ENCODE results near the gene R3HDM2. TPM values are rescaled to one million over a fixed set of nuclear protein-coding genes. Genes with fewer than 3 reads are reported as not detected.
"Not testable (repeated sequence)": the region's sequence is repeated elsewhere in the genome, so short reads cannot be mapped to it uniquely, and the experiment has no call there.

Gene R3HDM2
- polyA plus RNA-seq, 1 experiment, result 20.0 TPM

DNA sequence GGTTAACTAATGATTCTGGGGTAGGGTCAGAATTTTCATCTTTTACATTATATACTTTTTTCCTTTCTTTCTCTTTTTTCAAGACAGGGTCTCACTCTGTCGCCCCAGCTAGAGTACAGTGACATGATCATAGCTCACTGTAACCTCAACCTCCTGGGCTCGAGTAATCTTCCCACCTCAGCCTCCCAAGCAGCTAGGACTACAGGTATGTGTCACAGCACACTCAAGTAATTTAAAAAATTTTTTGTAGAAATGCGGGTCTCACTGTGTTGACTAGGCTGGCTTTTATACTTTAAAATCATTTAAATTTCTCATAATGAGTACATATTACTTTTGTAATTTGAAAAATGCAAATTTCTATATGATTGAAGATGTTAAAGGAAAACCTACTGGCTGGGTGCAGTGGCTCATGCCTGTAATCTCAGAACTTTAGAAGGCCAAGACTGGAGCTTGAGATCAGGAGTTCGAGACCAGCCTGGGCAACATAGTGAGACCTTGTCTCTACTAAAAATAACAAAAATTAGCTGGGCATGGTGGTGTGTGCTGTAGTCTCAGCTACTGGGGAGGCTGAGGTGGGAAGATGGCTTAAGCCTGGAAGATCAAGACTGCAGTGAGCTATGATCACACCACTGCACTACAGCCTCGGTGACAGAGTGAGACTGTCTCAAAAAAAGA is 25.7 kb downstream of the R3HDM2 start:
- POLR2A ChIA-PET, result no interaction called here
- TF ChIP-seq CTCF (IDR thresholded peaks at IDR 0.05; ENCODE audit: low read depth, low read length), result no peak
- Histone ChIP-seq H3K4me3 (ENCODE audit: low read depth, low read length) (no peak overlapping the region), H3K27me3 (ENCODE audit: control insufficient read depth, insufficient read depth, low read length) (no peaks in the 10 kb centered on the region), H3K9me3 (ENCODE audit: control insufficient read depth, insufficient read depth, low read length) (no peaks in the 10 kb centered on the region), H3K27ac (ENCODE audit: low read depth, low read length) (no peak overlapping the region)
- DNase-seq (ENCODE audit: low read depth, low spot score), result no peak
- CTCF ChIA-PET, result no interaction called here

DNA sequence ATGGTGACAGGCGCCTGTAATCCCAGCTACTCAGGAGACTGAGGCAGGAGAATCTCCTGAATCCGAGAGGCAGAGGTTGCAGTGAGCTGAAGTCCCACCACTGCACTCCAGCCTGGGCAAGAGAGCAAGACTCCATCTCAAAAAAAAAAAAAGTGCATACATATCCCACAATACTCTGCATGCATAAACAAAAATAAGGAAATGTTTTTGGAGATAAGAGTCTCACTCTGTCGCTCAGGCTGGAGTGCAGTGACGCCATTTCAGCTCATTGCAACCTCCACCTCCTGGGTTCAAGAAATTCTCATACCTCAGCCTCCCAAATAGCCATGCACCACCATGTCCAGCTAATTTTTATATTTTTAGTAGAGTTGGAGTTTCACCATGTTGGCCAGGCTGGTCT is 28.7 kb downstream of the R3HDM2 start:
- CTCF ChIA-PET, result interaction anchor here (1.0 to 1.3 kb wide), 2 partner anchors 51 to 138 kb away, joined by 3 to 4 read pairs; no protein-coding TSS in a partner anchor
- DNase-seq (ENCODE audit: low read depth, low spot score); H3K27me3 ChIP-seq (ENCODE audit: control insufficient read depth, insufficient read depth, low read length); POLR2A ChIA-PET; H3K9me3 ChIP-seq (ENCODE audit: control insufficient read depth, insufficient read depth, low read length); H3K4me3 ChIP-seq (ENCODE audit: low read depth, low read length); H3K27ac ChIP-seq (ENCODE audit: low read depth, low read length): not testable (repeated sequence)

DNA sequence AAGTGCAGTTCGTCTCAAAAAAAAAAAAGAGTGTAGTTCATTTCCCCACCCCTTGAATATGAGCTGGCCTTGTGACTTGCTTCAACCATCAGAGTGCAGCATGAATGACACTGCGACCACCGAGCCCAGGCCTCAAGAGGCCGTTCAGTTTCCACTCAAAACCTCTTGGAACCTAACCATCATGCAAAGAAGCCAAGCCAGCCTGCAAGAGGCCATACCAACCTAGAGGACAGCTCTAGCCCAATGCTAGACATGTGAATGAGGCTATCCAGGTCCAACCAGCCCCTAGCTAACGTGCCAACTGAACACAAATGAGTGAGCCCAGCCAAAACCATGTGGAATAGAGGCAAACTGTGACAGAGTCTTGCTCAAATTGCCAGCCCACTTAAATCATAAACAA is 29.7 kb downstream of the R3HDM2 start:
- ChIA-PET POLR2A (no interaction called here), CTCF (interaction anchor here (0.9 to 1.3 kb wide), 2 partner anchors 14 to 52 kb away, joined by 3 to 4 read pairs; no protein-coding TSS in a partner anchor)
- DNase-seq (ENCODE audit: low read depth, low spot score), result no peak

GRCh38 chr12:57399718-57400463 is 31.0 kb downstream of the R3HDM2 start:
- H3K27ac ChIP-seq (ENCODE audit: low read depth, low read length); POLR2A ChIA-PET; H3K9me3 ChIP-seq (ENCODE audit: control insufficient read depth, insufficient read depth, low read length); DNase-seq (ENCODE audit: low read depth, low spot score); H3K4me3 ChIP-seq (ENCODE audit: low read depth, low read length); H3K27me3 ChIP-seq (ENCODE audit: control insufficient read depth, insufficient read depth, low read length): not testable (repeated sequence)
- CTCF ChIA-PET, result interaction anchor here (1.7 kb wide), 1 partner anchor 10 kb away, joined by 5 read pairs; no protein-coding TSS in a partner anchor

More for the DNA sequence above, 29.7 kb downstream of the R3HDM2 start:
- TF ChIP-seq CTCF (IDR thresholded peaks at IDR 0.05; ENCODE audit: low read depth, low read length), result no peak
- Histone ChIP-seq H3K27me3 (ENCODE audit: control insufficient read depth, insufficient read depth, low read length) (no peaks in the 10 kb centered on the region), H3K27ac (ENCODE audit: low read depth, low read length) (no peak overlapping the region), H3K9me3 (ENCODE audit: control insufficient read depth, insufficient read depth, low read length) (no peaks in the 10 kb centered on the region), H3K4me3 (ENCODE audit: low read depth, low read length) (no peak overlapping the region)

DNA sequence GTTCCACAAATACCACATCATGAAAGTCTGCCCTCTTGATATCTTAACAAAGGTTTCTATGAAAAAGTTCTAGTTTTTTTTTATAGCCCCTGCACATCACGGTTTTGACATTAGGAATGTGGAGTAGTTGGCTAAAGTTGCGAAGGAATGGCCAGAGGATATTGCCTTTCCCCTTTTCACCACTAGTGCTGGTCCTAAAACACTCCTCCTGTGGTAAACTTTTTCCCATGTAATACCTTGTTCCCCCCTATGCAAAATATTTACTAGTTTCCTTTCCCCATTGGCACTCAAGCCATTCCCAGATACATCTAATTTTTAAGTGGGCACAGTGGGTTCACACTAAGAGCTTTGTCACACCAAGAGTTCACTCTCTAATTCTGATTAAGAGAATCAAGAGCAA is 33.4 kb downstream of the R3HDM2 start:
- TF ChIP-seq CTCF (IDR thresholded peaks at IDR 0.05; ENCODE audit: low read depth, low read length), result no peak
- ChIA-PET CTCF (interaction anchor here (1.7 kb wide), 1 partner anchor 55 kb away, joined by 4 read pairs; no protein-coding TSS in a partner anchor), POLR2A (interaction anchor here (0.7 kb wide), 1 partner anchor 65 kb away, joined by 4 read pairs; no protein-coding TSS in a partner anchor)
- H3K9me3 ChIP-seq (ENCODE audit: control insufficient read depth, insufficient read depth, low read length), result no peaks in the 10 kb centered on the region
- no peaks in the 10 kb centered on the region for H3K27me3 ChIP-seq (ENCODE audit: control insufficient read depth, insufficient read depth, low read length)
- no peak overlapping the region for H3K27ac ChIP-seq (ENCODE audit: low read depth, low read length)
- DNase-seq (ENCODE audit: low read depth, low spot score), result no peak
- no peak overlapping the region for H3K4me3 ChIP-seq (ENCODE audit: low read depth, low read length)

DNA sequence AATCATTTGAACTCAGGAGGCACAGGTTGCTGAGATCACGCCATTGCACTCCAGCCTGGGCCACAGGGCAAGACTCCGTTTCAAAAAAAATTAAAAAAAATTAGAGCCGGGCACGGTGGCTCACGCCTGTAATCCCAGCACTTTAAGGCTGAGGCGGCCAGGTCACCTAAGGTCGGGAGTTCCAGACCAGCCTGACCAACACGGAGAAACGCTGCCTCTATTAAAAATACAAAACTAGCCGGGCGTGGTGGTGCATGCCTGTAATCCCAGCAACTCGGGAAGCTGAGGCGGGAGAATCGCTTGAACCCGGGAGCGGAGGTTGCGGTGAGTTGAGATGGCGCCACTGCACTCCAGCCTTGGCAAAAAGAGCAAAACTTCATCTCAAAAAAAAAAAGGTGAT is 35.7 kb downstream of the R3HDM2 start:
- no peak overlapping the region for H3K27ac ChIP-seq (ENCODE audit: low read depth, low read length)
- no peaks in the 10 kb centered on the region for H3K27me3 ChIP-seq (ENCODE audit: control insufficient read depth, insufficient read depth, low read length)
- POLR2A ChIA-PET, result no interaction called here
- no peak overlapping the region for H3K4me3 ChIP-seq (ENCODE audit: low read depth, low read length)
- CTCF ChIA-PET, result no interaction called here
- TF ChIP-seq CTCF (IDR thresholded peaks at IDR 0.05; ENCODE audit: low read depth, low read length), result no peak
- H3K9me3 ChIP-seq (ENCODE audit: control insufficient read depth, insufficient read depth, low read length), result no peaks in the 10 kb centered on the region
- no peak for DNase-seq (ENCODE audit: low read depth, low spot score)
